ENCODE results near the gene SPATA20. TPM values are rescaled to one million over a fixed set of nuclear protein-coding genes. Genes with fewer than 3 reads are reported as not detected.

The SPATA20 gene
- total RNA-seq, 2 experiments from 2014 or later, result 10.2 to 10.3 TPM

GRCh38 chr17:50559674-50560184, 12.8 kb downstream of the SPATA20 start:
- peak overlapping the region; percentile 60 for H3K4me3 ChIP-seq (ENCODE audit: low read length)
- H3K36me3 Mint-ChIP-seq (ENCODE audit: low read depth), result no peaks in the 10 kb centered on the region
- no peak overlapping the region for H3K27ac Mint-ChIP-seq
- H3K9me3 ChIP-seq (ENCODE audit: control insufficient read depth in 1 of 2, insufficient read depth in 1 of 2, low read length in 2 of 2), result peaks cover 0 to 24% of the 10 kb centered on the region in 2 experiments
- no peaks in the 10 kb centered on the region for H3K9me3 Mint-ChIP-seq
- intact Hi-C loops (cut with DNase I, micrococcal nuclease), result loop anchor here in 1 of 2 experiments (5.0 kb wide), 1 partner anchor 137 kb away; no protein-coding TSS in a partner anchor
- H3K4me1 ChIP-seq (ENCODE audit: insufficient read depth, low read length), result peaks cover 41% of the 10 kb centered on the region
- peaks cover 60 to 63% of the 10 kb centered on the region in 2 experiments for H3K27me3 ChIP-seq (ENCODE audit: control insufficient read depth in 1 of 2, insufficient read depth in 2 of 2, low read length in 2 of 2)
- H3K4me3 Mint-ChIP-seq, result peak overlapping the region; percentile 85
- ATAC-seq (ENCODE audit: poor library complexity), result no peak
- peaks cover 27% of the 10 kb centered on the region for H3K4me1 Mint-ChIP-seq (ENCODE audit: low read depth)
- CTCF ChIA-PET, result interaction anchor here (0.9 to 1.3 kb wide), 3 partner anchors 13 to 56 kb away, joined by 3 to 5 read pairs (median 3); partner anchors contain the start of genes EPN3 and SPATA20
- peak in 3 of 14 experiments; percentile 46 to 59 (median 50) for DNase-seq
- peaks cover 71% of the 10 kb centered on the region for H3K27me3 Mint-ChIP-seq
- no peak for TF ChIP-seq CTCF (IDR thresholded peaks at IDR 0.05)
- POLR2A ChIA-PET, result interaction anchor here (1.2 to 4.5 kb wide), 3 partner anchors 9 to 160 kb away, joined by 4 to 19 read pairs (median 7); partner anchors contain the start of gene LUC7L3
- no peaks in the 10 kb centered on the region for H3K36me3 ChIP-seq (ENCODE audit: insufficient read depth, low read length)
- H3K27ac ChIP-seq (ENCODE audit: low read depth in 1 of 2, low read length in 2 of 2), result no peak overlapping the region

GRCh38 chr17:50560185-50560824, 13.3 kb downstream of the SPATA20 start, which contains the start of gene CACNA1G:
TSS of gene CACNA1G (plus strand) at chr17:50560715. CDS start at chr17:50561460, 745 bp downstream.
- Mint-ChIP-seq H3K36me3 (ENCODE audit: low read depth) (no peaks in the 10 kb centered on the region), H3K27ac (no peak within 1 kb of the TSS), H3K4me1 (ENCODE audit: low read depth) (peaks cover 33% of the 10 kb centered on the region), H3K27me3 (peaks cover 77% of the 10 kb centered on the region), H3K4me3 (peak within 1 kb of the TSS; percentile 85), H3K9me3 (no peaks in the 10 kb centered on the region)
- Histone ChIP-seq H3K27ac (ENCODE audit: low read depth in 1 of 2, low read length in 2 of 2) (no peak within 1 kb of the TSS), H3K9me3 (ENCODE audit: control insufficient read depth in 1 of 2, insufficient read depth in 1 of 2, low read length in 2 of 2) (peaks cover 0 to 24% of the 10 kb centered on the region in 2 experiments), H3K4me1 (ENCODE audit: insufficient read depth, low read length) (peaks cover 44% of the 10 kb centered on the region), H3K27me3 (ENCODE audit: control insufficient read depth in 1 of 2, insufficient read depth in 2 of 2, low read length in 2 of 2) (peaks cover 60 to 66% of the 10 kb centered on the region in 2 experiments), H3K36me3 (ENCODE audit: insufficient read depth, low read length) (no peaks in the 10 kb centered on the region), H3K4me3 (ENCODE audit: low read length) (peak within 1 kb of the TSS; percentile 60)
- ATAC-seq (ENCODE audit: poor library complexity) (peak; percentile 85), DNase-seq (peak; percentile 70 to 93 (median 84))
- intact Hi-C loops (cut with DNase I, micrococcal nuclease), result no loop called here
- ChIA-PET CTCF (interaction anchor here (0.9 to 1.3 kb wide), 3 partner anchors 13 to 56 kb away, joined by 3 to 5 read pairs (median 3); partner anchors contain the start of genes EPN3 and SPATA20), POLR2A (interaction anchor here (1.2 to 4.5 kb wide), 4 partner anchors 10 to 159 kb away, joined by 3 to 19 read pairs (median 6); partner anchors contain the start of gene LUC7L3)
- TF ChIP-seq CTCF (IDR thresholded peaks at IDR 0.05), result no peak

- peaks cover 66 to 73% of the 10 kb centered on the region in 2 experiments for H3K27me3 ChIP-seq (ENCODE audit: control insufficient read depth in 1 of 2, insufficient read depth in 2 of 2, low read length in 2 of 2)
- H3K36me3 ChIP-seq (ENCODE audit: insufficient read depth, low read length), result no peaks in the 10 kb centered on the region
- H3K4me1 Mint-ChIP-seq (ENCODE audit: low read depth), result peaks cover 40% of the 10 kb centered on the region
- TF ChIP-seq CTCF (IDR thresholded peaks at IDR 0.05), result no peak
- H3K27ac ChIP-seq (ENCODE audit: low read depth in 1 of 2, low read length in 2 of 2), result no peak overlapping the region
- intact Hi-C loops (cut with DNase I, micrococcal nuclease), result no loop called here
- no peak overlapping the region for H3K4me3 Mint-ChIP-seq
- H3K4me1 ChIP-seq (ENCODE audit: insufficient read depth, low read length), result peaks cover 50% of the 10 kb centered on the region
- ATAC-seq (ENCODE audit: poor library complexity), result peak; percentile 5
- DNase-seq, result peak in 5 of 14 experiments; percentile 16 to 69 (median 26)
- peaks cover 81% of the 10 kb centered on the region for H3K27me3 Mint-ChIP-seq
- POLR2A ChIA-PET, result interaction anchor here (0.8 to 4.5 kb wide), 5 partner anchors 11 to 158 kb away, joined by 3 to 19 read pairs (median 4); partner anchors contain the start of gene LUC7L3
- peaks cover 0 to 24% of the 10 kb centered on the region in 2 experiments for H3K9me3 ChIP-seq (ENCODE audit: control insufficient read depth in 1 of 2, insufficient read depth in 1 of 2, low read length in 2 of 2)
- no peaks in the 10 kb centered on the region for H3K9me3 Mint-ChIP-seq
- H3K27ac Mint-ChIP-seq, result no peak overlapping the region
- CTCF ChIA-PET, result interaction anchor here (1.3 kb wide), 1 partner anchor 14 kb away, joined by 5 read pairs; the partner anchor contains the start of gene SPATA20
- no peaks in the 10 kb centered on the region for H3K36me3 Mint-ChIP-seq (ENCODE audit: low read depth)
- peak overlapping the region; percentile 24 for H3K4me3 ChIP-seq (ENCODE audit: low read length)
Observed at GRCh38 chr17:50560931-50561745, 14.2 kb downstream of the SPATA20 start.
